Epithelial cell of proximal tubule (primary cell): ENCODE measurements around the gene ATP2B2. TPM values are rescaled to one million over a fixed set of nuclear protein-coding genes. Genes with fewer than 3 reads are reported as not detected.

Source experiments
- DNase-seq: peaks from one replicate; pipeline ENCODE4 v3.0.0-alpha.2; 2011; ENCODE audit warnings: low read depth
- H3K4me3 ChIP-seq: 2 replicates; pipeline ENCODE4 v1.5.1; 2011; ENCODE audit warnings: low read depth, mild to moderate bottlenecking, low read length
- CTCF ChIP-seq: conservative IDR thresholded peaks from 2 replicates; pipeline ENCODE4 v1.5.1; 2012; ENCODE audit warnings: low read depth, mild to moderate bottlenecking, low read length
- total RNA-seq: library from RNA; depleted of rRNA; stranded (reverse); fragments of >200 nt; gene quantifications from 2 replicates; pipeline ENCODE4 v1.2.3, GENCODE V29; 2015

The ATP2B2 gene
- total RNA-seq, 1 donor from 2014 or later, result not detected

GRCh38 chr3:10508235-10508618 lies 2.8 kb upstream of the ATP2B2 start:
- no peak for TF ChIP-seq CTCF
- H3K4me3 ChIP-seq, result no peak overlapping the region
- DNase-seq, result no peak

GRCh38 chr3:10507331-10507730 lies 1.9 kb upstream of the ATP2B2 start:
- no peak for TF ChIP-seq CTCF
- no peak for DNase-seq
- no peak overlapping the region for H3K4me3 ChIP-seq

GRCh38 chr3:10506696-10507095 lies 1.3 kb upstream of the ATP2B2 start:
- DNase-seq, result no peak
- no peak overlapping the region for H3K4me3 ChIP-seq
- no peak for TF ChIP-seq CTCF

GRCh38 chr3:10505791-10506585 lies 602 bp upstream of the ATP2B2 start:
- TF ChIP-seq CTCF, result no peak
- no peak overlapping the region for H3K4me3 ChIP-seq
- DNase-seq, result no peak

GRCh38 chr3:10504171-10505049 lies 976 bp downstream of the ATP2B2 start:
- TF ChIP-seq CTCF, result no peak
- no peak for DNase-seq
- H3K4me3 ChIP-seq, result no peak overlapping the region

GRCh38 chr3:10503217-10503796 lies 2.1 kb downstream of the ATP2B2 start:
- no peak overlapping the region for H3K4me3 ChIP-seq
- no peak for TF ChIP-seq CTCF
- DNase-seq, result no peak
